MM.1S (cell line): ENCODE measurements around the gene DRAM2.

ENCODE experiments used
- EZH2 ChIP-seq: fragments of 300-600 bp; sonication (generic); optimal IDR thresholded peaks from 2 replicates; pipeline ENCODE3; 2017; ENCODE audit warnings: low read depth, mild to moderate bottlenecking, antibody characterized with exemption, low read length, mixed read lengths
- EZH2phosphoT487 ChIP-seq: fragments of 300-600 bp; sonication (generic); IDR thresholded peaks from 2 replicates; pipeline ENCODE4 v1.6.1; 2018; ENCODE audit warnings: antibody characterized with exemption, low read length
- TF ChIP-seq, protein P1 (sequence below): fragments of 300-600 bp; sonication (generic); IDR thresholded peaks from 2 replicates; pipeline ENCODE4 v1.5.1; 2016; ENCODE audit warnings: antibody characterized with exemption, low read length, mixed read lengths

DNA sequence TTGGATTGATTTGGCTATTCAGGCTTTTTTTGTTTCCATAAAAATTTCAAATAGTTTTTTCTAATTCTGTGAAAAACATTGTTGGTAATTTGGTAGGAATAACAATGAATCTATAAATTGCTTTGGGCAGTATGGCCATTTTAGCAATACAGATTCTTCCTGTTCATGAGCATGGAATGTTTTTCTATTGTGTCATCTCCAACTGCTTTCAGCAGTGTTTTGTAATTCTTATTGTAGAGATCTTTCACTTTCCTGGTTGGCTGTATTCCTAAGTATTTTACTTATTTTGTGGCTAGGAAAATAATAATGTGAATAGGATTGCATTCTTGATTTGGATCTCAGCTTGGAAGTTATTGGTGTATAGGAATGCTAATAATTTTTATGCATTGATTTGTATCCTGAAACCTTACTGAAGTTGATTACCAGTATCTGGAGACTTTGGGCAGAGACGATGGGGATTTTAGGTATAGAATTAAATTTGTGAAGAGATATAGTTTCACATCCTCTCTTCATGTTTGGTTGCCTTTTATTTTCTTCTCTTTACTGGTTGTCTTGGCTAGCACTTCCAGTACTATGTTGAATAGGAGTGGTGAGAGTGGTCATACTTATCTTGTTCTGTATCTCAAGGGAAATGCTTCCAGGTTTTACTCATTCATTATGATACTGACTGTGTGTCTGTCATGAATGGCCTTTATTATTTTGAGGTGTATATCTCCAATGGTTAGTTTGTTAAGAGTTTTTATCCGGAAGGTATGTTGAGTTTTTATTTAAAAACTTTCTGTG is 57.3 kb downstream of the DRAM2 start:
- TF ChIP-seq, protein P1, sequence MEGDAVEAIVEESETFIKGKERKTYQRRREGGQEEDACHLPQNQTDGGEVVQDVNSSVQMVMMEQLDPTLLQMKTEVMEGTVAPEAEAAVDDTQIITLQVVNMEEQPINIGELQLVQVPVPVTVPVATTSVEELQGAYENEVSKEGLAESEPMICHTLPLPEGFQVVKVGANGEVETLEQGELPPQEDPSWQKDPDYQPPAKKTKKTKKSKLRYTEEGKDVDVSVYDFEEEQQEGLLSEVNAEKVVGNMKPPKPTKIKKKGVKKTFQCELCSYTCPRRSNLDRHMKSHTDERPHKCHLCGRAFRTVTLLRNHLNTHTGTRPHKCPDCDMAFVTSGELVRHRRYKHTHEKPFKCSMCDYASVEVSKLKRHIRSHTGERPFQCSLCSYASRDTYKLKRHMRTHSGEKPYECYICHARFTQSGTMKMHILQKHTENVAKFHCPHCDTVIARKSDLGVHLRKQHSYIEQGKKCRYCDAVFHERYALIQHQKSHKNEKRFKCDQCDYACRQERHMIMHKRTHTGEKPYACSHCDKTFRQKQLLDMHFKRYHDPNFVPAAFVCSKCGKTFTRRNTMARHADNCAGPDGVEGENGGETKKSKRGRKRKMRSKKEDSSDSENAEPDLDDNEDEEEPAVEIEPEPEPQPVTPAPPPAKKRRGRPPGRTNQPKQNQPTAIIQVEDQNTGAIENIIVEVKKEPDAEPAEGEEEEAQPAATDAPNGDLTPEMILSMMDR = no peak
- no peak for TF ChIP-seq EZH2
- TF ChIP-seq EZH2phosphoT487 = no peak
